Mesenteric fat pad (tissue), 1 donor: ENCODE results near the gene HSPA6. TPM values are rescaled to one million over a fixed set of nuclear protein-coding genes. Genes with fewer than 3 reads are reported as not detected.
"Not testable (repeated sequence)": the region's sequence is repeated elsewhere in the genome, so short reads cannot be mapped to it uniquely, and the experiment has no call there.

Experiments
- DNase-seq: peaks from one replicate; pipeline ENCODE4 v3.0.0-alpha.2; 2020; ENCODE audit warnings: low spot score
- long read RNA-seq: library from polyadenylated mRNA; unstranded; transcript quantifications from one replicate; pipeline ENCODE4 v2.0.0, GENCODE V29; 2020
- total RNA-seq: library from RNA; stranded (reverse); fragmentation: NEBNext Ultra II Directional; extraction: Animal tissue kit (Norgen Biotek cat#: 25700); gene quantifications from one replicate; pipeline ENCODE4 v1.2.1, GENCODE V29; 2021
- donor health status: DM: yes; HTN: yes; CAD: no.

HSPA6 gene
- 6.8 TPM for total RNA-seq
- long read RNA-seq, partial matches to known transcripts, result 0 of 4 reads
- long read RNA-seq, other reads (novel, unspliced or antisense), result 0 of 4 reads

DNA sequence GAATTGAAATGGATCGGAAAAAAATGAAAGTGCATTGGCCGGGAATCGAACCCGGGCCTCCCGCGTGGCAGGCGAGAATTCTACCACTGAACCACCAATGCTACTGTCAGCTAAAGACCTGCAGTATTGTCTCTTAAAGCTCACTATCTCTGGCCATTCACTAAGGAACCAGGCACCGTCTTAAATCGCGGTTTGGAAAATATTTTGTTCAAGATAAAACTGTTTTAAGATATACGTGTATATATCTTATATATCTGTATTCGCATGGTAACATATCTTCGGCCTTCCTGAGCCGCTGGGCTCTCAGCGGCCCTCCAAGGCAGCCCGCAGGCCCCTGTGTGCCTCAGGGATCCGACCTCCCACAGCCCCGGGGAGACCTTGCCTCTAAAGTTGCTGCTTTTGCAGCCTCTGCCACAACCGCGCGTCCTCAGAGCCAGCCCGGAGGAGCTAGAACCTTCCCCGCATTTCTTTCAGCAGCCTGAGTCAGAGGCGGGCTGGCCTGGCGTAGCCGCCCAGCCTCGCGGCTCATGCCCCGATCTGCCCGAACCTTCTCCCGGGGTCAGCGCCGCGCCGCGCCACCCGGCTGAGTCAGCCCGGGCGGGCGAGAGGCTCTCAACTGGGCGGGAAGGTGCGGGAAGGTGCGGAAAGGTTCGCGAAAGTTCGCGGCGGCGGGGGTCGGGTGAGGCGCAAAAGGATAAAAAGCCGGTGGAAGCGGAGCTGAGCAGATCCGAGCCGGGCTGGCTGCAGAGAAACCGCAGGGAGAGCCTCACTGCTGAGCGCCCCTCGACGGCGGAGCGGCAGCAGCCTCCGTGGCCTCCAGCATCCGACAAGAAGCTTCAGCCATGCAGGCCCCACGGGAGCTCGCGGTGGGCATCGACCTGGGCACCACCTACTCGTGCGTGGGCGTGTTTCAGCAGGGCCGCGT lies at the start of gene HSPA6:
Gene HSPA6 (plus strand): TSS at position 724 of the 925 bp plus-strand sequence. CDS start 119 bp downstream, at position 843.
- DNase-seq, result not testable (repeated sequence)

DNA sequence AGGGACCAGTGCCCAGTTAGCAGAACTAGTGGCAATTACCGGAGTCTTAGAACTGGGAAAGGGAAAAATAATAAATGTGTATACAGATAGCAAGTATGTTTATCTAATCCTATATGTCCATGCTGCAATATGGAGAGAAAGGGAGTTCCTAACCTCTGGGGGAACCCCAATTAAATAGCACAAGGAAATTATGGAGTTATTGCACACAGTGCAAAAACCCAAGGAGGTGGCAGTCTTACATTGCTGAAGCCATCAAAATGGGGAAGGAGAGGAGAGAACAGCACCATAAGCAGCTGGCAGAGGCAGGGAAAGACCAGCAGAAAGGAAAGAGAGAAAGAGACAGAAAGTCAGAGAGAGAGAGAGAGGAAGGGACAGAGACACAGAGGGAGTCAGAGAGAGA lies 46.6 kb upstream of the HSPA6 start:
- not testable (repeated sequence) for DNase-seq

DNA sequence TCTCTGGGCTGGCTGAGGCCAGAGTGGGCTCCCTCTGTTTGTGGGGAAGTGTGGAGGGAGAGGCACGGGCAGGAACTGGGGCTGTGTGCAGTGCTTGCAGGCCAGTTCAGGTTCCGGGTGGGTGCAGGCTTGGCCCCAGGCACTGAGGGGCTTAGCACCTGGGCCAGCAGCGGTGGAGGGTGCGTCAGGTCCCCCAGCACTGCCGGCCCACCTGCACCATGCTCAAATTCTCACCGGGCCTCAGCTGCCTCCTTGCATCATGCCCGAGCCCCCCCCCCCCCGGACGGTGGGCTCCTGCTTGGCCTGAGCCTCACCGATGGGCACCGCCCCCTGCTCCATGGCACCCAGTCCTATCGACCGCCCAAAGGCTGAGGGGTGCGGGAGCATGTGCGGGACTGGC lies 45.4 kb upstream of the HSPA6 start:
- no peak for DNase-seq

DNA sequence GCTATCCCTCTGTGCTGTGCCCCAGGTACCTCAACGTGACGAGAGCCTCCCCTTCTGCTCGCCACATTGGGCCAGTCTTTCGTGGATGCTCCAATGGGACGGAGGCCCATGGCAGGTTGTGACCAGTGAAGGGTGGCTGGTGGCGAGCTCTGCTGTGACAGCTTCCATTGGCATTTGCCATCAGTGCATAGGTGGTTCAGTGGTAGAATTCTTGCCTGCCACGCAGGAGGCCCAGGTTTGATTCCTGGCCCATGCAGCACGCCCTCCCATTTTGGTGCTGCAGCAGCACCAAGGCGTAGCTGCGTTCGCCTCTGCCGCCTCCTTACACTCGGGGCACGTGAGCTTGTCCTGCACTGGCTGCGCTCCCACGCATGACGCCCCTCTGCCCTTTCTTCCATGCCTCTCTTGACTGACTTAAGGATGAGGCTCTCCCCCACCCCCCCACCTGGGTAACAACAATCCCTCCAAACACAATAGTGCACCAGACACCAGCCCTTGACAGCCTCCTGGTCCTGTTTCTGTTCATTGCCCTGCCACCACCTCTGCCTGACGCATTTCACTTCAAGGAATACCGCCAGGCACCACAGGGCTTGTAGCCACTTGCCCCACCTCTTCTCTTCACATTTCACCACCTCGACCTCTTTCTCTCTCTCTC lies 43.8 kb upstream of the HSPA6 start:
- DNase-seq, result no peak

DNA sequence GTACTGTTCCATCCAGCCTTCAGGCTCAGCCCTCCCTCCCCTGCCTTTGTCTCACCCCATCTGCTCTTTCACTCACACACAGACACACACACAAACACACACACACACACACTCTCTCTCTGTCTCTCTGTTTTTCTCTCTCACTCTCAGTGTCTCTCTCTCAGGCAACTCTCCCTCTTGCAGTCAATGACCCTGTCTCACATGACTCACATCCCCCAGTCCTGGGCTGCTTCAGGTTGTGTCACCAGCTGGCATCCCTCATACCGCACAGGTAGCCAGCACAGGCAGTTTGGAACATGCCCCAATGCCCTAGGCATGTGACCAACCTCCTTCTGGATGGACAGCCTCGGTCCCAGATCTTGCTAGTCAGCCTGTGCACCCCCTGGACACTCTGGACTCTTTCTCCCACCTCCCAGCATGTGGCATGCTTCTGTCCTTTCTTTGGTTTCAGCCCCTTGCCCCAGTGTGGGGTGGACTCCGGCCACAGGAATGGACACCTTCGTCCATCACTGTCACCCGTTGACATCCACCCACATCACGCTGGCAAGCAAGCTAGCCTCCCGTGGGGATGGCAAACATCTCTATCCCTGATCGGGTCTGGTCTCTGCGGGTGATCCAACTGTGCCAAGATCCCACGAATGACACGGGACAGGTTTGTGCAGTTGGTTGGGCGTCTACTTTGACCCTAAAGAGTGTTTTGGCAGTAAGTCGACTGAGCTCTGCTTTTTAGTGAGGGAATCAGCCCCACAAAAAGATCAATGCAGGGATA lies 42.5 kb upstream of the HSPA6 start:
- no peak for DNase-seq

DNA sequence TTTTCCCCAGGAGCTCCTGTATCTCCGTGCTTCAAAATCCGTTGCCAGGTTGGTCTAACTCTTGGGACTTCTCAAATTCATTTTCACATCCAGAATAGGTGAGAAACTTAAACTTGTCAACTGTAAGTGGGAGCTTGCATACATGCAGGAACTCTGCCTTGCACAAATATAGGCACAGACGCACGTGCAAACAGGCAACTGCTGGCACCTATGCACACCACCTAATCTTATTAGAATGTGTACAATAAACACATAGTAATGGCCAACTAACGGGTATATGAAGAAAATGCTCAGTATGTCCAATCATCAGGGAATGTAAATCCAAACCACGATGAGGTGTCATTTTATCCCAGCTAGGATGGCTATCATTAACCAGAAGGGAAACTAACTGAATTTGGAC lies 41.7 kb upstream of the HSPA6 start:
- no peak for DNase-seq

DNA sequence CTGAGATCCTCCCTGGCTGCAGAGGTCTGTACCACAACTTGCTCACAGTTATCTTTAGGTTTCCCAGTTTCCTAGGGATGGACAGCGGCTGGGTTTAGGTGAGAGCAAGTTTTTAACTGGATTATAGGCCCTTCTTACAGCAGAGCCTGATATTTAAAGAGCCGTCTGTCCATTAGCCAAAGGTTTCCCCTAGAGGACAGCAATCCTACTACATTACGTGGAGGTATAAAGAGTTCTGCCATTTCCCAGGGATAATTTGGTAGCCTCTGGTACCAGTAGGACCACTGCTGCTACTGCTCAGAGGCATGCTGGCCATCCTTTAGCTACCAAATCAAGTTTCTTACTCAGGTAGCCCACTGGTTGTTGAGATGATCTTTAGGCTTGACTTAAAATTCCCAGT lies 41.0 kb upstream of the HSPA6 start:
- DNase-seq, result no peak

DNA sequence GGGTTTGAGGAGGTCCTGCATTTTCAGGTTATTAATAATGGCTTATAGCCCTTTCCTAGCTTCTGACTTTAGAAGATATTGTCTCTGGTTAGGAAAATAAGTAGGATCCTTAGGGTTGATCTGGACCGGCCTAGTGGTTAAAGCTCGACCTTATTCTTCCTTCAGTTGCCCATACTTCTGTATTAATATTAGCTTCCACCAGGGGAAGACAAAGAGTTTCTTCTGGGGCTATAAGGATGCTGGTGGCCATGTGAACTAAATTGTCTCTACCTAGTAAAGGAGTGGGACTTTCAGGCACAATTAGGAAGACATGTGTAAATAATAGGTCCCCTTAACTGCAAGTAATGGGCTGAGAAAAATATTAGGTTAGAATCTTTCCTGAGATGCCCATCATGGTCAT lies 39.7 kb upstream of the HSPA6 start:
- DNase-seq, result no peak

DNA sequence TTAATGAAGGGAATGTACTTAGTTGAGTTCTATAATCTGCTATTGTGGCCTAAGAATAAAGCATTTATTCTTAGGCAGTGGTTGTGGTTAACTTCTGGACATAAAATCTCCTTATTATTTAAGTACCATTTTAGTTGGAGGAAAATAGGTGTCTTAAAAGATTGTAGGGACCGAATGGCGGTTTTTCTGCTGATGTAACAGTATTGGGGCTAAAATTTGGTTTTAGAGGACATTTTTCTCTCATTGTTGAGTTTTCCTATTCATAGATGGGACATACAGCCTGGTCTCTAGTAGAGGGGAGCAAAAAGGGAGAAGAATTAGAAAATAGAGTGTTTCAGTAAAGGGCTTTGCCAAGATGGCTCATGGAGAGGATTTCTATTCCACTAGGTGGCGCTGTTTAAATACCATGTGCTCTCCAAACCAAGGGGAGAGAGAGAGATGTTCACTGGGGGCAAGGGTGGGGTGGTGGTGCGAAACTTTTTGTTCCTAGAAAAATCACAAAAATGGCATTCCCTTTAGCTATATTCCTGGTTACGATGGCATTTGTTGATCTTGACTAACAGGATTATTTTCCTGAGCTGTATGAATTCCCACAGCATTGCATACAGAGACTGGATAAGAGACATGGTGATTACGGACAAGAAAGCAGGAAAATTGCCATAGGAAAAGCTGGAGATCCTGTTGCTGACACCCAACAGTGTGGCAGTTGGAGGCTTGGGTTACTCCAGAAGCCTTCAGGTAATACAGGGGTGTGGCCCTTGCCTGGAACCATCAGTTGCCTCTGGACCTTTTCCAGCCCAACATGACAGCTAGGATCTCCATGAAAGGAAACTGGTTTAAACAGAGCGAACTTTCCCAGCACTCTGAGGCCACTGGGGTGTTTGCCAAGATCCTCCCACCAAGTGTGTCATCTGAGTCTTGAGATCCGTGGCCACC lies 37.3 kb upstream of the HSPA6 start:
- DNase-seq, result no peak

DNA sequence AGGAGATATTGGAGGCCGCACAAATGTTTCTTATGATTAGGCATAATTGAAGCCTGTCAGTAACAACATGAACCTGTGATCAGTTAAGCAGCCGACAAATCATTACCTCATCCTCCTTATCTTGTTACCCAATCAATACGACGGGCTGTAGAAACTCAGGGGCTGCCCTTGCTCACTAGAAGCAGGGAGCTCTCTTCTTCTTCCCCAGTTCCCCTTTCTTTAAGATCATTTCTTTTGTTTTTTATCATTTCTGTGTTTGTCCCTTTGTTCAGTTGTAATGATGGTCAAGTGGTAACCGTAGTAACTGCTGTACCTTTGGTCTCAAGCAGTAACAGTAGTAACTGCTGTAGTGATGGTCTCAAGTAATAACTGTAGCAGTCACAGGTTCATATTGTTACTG lies 32.9 kb upstream of the HSPA6 start:
- no peak for DNase-seq

DNA sequence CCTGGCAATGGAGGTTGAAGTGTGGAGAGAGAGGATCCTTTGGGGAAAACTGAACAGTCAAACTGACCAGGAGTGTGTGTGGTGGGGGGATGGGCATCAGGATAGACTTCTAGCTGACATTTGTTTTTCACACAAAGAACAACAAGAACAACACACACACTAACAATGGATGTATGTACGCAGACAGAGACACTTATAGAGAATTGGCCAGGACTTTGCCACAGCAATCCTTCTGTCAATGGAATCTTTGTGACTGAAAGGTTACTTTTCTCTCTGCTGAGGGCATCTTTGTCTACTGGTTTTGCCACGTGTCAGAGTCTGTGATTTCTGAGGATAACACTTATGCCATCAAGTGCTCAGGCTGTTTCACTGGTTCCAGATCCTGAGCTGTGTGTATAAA lies 31.5 kb upstream of the HSPA6 start:
- DNase-seq, result no peak

DNA sequence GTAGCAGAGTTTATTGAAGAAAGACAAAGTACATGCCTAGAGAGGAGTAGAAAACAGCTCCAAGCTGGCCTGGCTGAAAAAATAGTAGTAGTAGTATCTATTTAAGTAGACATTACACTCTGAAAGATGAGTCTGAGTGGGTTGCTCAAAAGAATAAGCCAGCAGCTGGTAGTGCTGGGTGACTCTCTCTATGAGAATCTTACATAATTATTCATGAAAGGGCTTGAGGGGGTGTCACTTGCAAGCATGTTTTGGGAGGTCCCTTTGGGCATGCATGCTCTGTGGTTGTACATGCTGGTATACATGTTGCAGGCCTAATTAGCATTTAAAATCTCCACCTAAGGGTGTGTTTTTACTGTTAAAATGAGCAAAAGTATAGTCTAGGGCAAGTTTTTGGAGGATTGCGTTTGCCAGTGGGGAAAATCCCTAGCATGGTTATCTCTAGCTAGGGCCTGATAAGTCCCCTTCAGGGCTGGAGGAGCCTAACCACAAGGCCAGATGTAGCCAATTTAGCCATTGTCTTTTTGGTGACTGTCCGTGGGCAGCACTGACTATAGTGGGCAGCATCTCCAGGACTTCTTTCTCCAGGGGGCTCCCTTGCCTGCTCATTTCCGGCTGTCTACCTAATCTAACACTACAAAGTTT lies 30.1 kb upstream of the HSPA6 start:
- DNase-seq, result no peak

DNA sequence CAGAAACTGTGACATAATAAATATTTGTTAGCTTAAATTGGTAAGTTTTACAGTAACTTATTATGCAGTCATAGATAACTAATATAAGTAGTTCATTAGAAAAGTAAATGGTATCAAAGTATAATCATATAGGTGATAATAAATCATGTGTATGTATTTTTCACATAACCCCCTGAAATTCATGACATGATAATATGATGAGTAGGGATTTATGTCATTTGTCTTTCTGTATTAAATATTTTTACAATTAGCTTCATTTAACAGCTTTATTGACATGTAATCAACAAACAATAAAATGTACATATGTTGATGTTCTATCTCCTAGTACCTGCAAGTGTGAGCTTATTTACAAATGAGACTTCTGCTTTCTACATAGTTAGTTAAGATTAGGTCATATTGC lies 28.9 kb upstream of the HSPA6 start:
- DNase-seq, result no peak

DNA sequence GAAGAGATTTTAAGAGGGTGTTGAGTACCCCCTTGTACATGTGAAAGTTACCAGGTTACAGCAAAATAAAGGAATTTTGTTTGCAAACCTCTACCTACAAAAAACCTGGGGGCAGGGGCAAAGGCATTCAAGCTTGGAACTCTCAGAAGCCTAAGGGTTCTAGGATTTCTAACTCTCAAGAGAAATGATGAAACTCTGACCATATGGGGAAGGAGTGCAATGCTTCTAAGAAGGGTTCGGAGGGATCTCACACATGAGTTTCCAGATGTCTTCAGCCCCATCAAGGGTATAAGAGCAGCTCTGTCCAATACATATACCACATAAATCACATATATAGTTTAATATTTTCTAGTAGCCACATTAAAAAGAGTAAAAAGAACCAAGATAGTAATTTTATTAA lies 26.4 kb upstream of the HSPA6 start:
- no peak for DNase-seq

DNA sequence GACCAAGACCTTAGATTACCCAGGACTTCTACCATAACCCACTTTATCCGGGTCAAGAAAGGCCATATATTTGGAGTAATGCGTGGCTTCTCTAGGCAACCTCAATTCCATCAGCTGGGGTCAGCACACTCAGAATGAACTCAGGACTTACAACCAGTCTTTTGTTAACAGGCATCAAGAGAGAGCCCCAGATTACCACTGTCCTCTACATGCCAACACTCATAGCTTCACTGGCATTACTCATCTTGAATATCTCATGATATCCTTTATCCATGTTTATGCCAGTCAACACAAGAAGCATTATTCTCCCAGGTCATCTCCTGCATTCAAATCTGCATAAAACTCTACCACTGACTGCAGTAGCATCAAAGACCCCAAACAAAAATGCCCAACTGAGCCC lies 25.7 kb upstream of the HSPA6 start:
- no peak for DNase-seq

DNA sequence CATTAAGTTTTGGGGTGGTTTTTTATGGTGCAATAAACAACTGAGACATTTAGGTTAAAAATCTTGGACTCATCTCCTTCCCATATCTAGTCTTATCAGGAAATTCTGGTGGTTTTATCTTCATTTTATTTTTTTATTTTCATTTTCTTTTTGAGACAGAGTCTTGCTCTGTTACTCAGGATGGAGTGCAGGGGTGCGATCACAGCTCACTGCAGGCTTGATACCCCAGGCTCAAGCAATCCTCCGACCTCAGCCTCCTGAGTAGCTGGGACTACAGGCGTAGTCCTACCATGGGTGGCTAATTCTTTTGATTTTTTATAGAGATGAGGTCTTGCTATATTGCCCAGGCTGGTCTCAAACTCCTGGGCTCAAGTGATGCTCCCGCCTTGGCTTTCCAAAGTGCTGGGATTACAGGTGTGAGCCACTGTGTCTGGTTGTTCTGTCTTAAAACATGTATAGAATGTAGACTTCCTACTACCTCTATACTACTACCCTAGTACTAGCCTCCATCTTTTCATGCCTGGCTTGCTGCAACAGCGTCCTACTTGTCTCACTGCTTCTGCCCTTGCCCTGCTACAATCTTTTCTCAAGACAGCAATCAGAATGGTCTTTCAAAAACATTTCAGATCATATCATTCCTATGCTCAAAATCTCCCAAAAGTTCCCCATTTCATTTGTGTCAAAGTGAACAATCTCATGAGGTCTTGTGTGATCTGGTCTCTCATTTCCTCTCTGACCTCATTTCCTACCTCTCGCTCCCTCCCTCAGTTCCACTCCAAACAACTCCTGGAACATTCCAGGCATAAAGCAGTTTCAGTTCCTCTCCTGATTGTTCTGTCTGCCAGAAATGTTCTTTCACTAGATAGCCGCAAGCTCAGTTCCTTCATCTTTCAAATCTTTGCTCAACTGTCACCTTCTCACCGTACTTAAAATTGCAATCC lies 25.0 kb upstream of the HSPA6 start:
- no peak for DNase-seq

DNA sequence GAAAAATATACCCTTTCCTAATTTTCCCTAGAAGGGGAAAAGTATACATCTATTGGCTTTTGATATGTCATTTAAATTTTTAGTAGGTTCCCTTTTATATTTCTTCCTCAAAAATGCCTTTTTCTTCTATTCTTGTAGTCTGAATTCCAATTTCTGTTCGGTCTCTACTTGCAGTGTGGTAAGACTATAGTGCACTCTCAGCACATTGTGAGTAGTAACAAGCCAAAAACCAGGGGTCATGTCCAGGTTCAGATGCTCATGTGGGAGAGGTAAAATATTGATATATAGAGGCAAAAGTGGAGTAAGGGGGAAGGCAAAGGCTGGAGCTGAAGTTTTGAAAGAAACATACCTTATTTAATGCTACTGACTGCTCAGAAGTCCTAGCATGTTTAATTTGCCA lies 23.1 kb upstream of the HSPA6 start:
- DNase-seq, result no peak

DNA sequence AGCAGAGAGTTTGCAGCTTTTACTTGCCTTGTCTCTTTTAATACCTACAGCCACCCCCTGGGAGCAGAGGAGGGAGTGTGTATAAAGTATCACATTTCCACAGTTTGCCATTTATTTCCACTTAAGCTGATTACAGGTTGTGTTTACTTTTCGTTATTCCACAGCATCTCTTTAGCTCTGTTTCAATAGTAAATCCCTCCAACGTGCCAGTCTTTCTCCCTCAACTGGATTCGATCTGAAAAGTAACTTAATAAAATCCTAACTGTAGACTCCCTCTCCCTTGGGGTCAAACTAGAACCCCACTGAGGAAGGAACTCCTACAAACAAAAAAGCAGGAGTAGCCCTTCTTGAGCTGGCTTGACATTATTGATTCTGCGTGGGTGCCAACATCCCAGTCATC lies 22.2 kb upstream of the HSPA6 start:
- no peak for DNase-seq
